Cardiac muscle cell (in vitro differentiated cells and primary cell): Measurements from ENCODE around the gene GTPBP6. TPM values are rescaled to one million over a fixed set of nuclear protein-coding genes. Genes with fewer than 3 reads are reported as not detected.

Experiments
- DNase-seq, 2 donors: peaks; one replicate each; pipeline versions ENCODE4 v3.0.0 to v3.0.0-alpha.2; 2010 to 2017; ENCODE audit warnings: low read depth in 1 of 2, low spot score in 1 of 2
- H3K27ac ChIP-seq: fragments of 200-600 bp; sonication (generic); 2 replicates; pipeline ENCODE4 v1.5.1; 2016
- H3K27me3 ChIP-seq: fragments of 200-600 bp; sonication (generic); 2 replicates; pipeline ENCODE4 v1.6.0; 2016; ENCODE audit warnings: control low read depth
- H3K36me3 ChIP-seq: fragments of 200-600 bp; sonication (generic); 2 replicates; pipeline ENCODE4 v1.5.1; 2016; ENCODE audit warnings: control low read depth
- H3K4me1 ChIP-seq: fragments of 200-600 bp; sonication (generic); 2 replicates; pipeline ENCODE4 v1.8.1; 2017; ENCODE audit warnings: low read depth, mild to moderate bottlenecking, mixed run types
- H3K4me3 ChIP-seq: fragments of 200-600 bp; sonication (generic); 2 replicates; pipeline ENCODE4 v1.5.1; 2016; ENCODE audit warnings: mild to moderate bottlenecking
- H3K9me3 ChIP-seq: fragments of 200-600 bp; sonication (generic); 2 replicates; pipeline ENCODE4 v1.5.1; 2017; ENCODE audit warnings: low read depth, mild to moderate bottlenecking, control low read depth
- CTCF ChIP-seq: IDR thresholded peaks from 2 replicates; pipeline ENCODE4 v1.5.1; 2012; ENCODE audit warnings: low read depth, mild to moderate bottlenecking, low read length
- polyA plus RNA-seq: library from polyadenylated mRNA; unstranded; fragments of >200 nt; fragmentation: Nextera tagmentation; extraction: Ambion mirVana; gene quantifications from 2 replicates; pipeline ENCODE4 v1.2.1, GENCODE V29; 2016
- total RNA-seq: library from RNA; depleted of rRNA; stranded (reverse); fragments of >200 nt; gene quantifications from 2 replicates; pipeline ENCODE4 v1.2.3, GENCODE V29; 2016

The GTPBP6 gene
- total and polyA plus RNA-seq, 2 experiments from 2014 or later, result 59.2 to 60.9 TPM

GRCh38 chrX:338836-339400, 20.3 kb upstream of the GTPBP6 start:
- DNase-seq, result no peak
- TF ChIP-seq CTCF, result no peak
- peaks cover 5% of the 10 kb centered on the region for H3K36me3 ChIP-seq

GRCh38 chrX:338281-338835, 19.8 kb upstream of the GTPBP6 start:
- DNase-seq, result no peak
- H3K4me3 ChIP-seq, result no peak overlapping the region

More at GRCh38 chrX:338836-339400, 20.3 kb upstream of the GTPBP6 start:
- Histone ChIP-seq H3K27me3 (no peaks in the 10 kb centered on the region), H3K4me3 (no peak overlapping the region), H3K9me3 (no peaks in the 10 kb centered on the region), H3K27ac (no peak overlapping the region), H3K4me1 (no peaks in the 10 kb centered on the region)

GRCh38 chrX:337331-337831, 18.8 kb upstream of the GTPBP6 start:
- H3K27ac ChIP-seq, result no peak overlapping the region
- H3K36me3 ChIP-seq, result peaks cover 5% of the 10 kb centered on the region
- no peak for TF ChIP-seq CTCF
- DNase-seq, result no peak
- no peaks in the 10 kb centered on the region for H3K4me1 ChIP-seq
- no peak overlapping the region for H3K4me3 ChIP-seq
- no peaks in the 10 kb centered on the region for H3K27me3 ChIP-seq
- H3K9me3 ChIP-seq, result no peaks in the 10 kb centered on the region

More at GRCh38 chrX:338281-338835, 19.8 kb upstream of the GTPBP6 start:
- Histone ChIP-seq H3K36me3 (peaks cover 5% of the 10 kb centered on the region), H3K27me3 (no peaks in the 10 kb centered on the region), H3K9me3 (no peaks in the 10 kb centered on the region), H3K27ac (no peak overlapping the region), H3K4me1 (no peaks in the 10 kb centered on the region)
- no peak for TF ChIP-seq CTCF

- no peaks in the 10 kb centered on the region for H3K9me3 ChIP-seq
- no peaks in the 10 kb centered on the region for H3K4me1 ChIP-seq
- no peaks in the 10 kb centered on the region for H3K27me3 ChIP-seq
- H3K4me3 ChIP-seq, result no peak overlapping the region
- DNase-seq, result no peak
- H3K36me3 ChIP-seq, result peaks cover 5% of the 10 kb centered on the region
- no peak overlapping the region for H3K27ac ChIP-seq
- TF ChIP-seq CTCF, result no peak
Observed at GRCh38 chrX:336227-336626, 17.6 kb upstream of the GTPBP6 start.

GRCh38 chrX:335758-336155, 17.2 kb upstream of the GTPBP6 start:
- no peaks in the 10 kb centered on the region for H3K9me3 ChIP-seq
- TF ChIP-seq CTCF, result no peak
- no peak overlapping the region for H3K4me3 ChIP-seq
- no peak overlapping the region for H3K27ac ChIP-seq
- H3K4me1 ChIP-seq, result no peaks in the 10 kb centered on the region
- no peak for DNase-seq
- H3K36me3 ChIP-seq, result peaks cover 5% of the 10 kb centered on the region
- no peaks in the 10 kb centered on the region for H3K27me3 ChIP-seq
